Liver (tissue), 9 donors: ENCODE data around the gene CTTN. TPM values are rescaled to one million over a fixed set of nuclear protein-coding genes. Genes with fewer than 3 reads are reported as not detected.

Experiments used
- DNase-seq: peaks from one replicate; pipeline ENCODE4 v3.0.0-alpha.2; 2017; ENCODE audit warnings: low spot score
- H3K27ac ChIP-seq, 2 donors: one replicate each; pipeline ENCODE4 v1.7.0; 2013; ENCODE audit warnings: inconsistent platforms in 2 of 2, low read length in 2 of 2, control low read depth in 1 of 2, low read depth in 1 of 2, mild to moderate bottlenecking in 1 of 2
- H3K27me3 ChIP-seq, 4 donors: one replicate each; pipeline versions ENCODE4 v1.6.1 to v1.7.0; 2013; ENCODE audit warnings: low read length in 3 of 4, inconsistent platforms in 1 of 4, mild to moderate bottlenecking in 1 of 4, moderate library complexity in 1 of 4; ENCODE audit not compliant: control insufficient read depth in 4 of 4, insufficient read depth in 4 of 4
- H3K36me3 ChIP-seq, 4 donors: one replicate each; pipeline versions ENCODE4 v1.6.1 to v1.7.0; 2013; ENCODE audit warnings: low read length in 3 of 4, mild to moderate bottlenecking in 3 of 4, low read depth in 1 of 4, moderate library complexity in 1 of 4; ENCODE audit not compliant: control insufficient read depth in 4 of 4, insufficient read depth in 3 of 4
- H3K4me1 ChIP-seq, 4 donors: one replicate each; pipeline versions ENCODE4 v1.6.1 to v1.7.0; 2013; ENCODE audit warnings: low read length in 3 of 4, mild to moderate bottlenecking in 3 of 4, moderate library complexity in 1 of 4; ENCODE audit not compliant: control insufficient read depth in 4 of 4, insufficient read depth in 4 of 4
- H3K4me3 ChIP-seq, 3 donors: one replicate each; pipeline versions ENCODE4 v1.6.1 to v1.7.0; 2013; ENCODE audit warnings: low read length in 3 of 3, control low read depth in 1 of 3, low read depth in 1 of 3, mild to moderate bottlenecking in 1 of 3
- H3K9ac ChIP-seq, 2 donors: one replicate each; pipeline ENCODE4 v1.7.0; 2013; ENCODE audit warnings: low read length in 2 of 2, mild to moderate bottlenecking in 2 of 2, moderate library complexity in 2 of 2, control low read depth in 1 of 2, low read depth in 1 of 2
- H3K9me3 ChIP-seq, 4 donors: one replicate each; pipeline versions ENCODE4 v1.6.1 to v1.7.0; 2013; ENCODE audit warnings: low read length in 3 of 4; ENCODE audit not compliant: control insufficient read depth in 4 of 4
- ATF3 ChIP-seq: IDR thresholded peaks from 2 replicates; pipeline ENCODE4 v1.6.1; 2016; ENCODE audit warnings: antibody characterized with exemption
- CTCF ChIP-seq: fragments of 150-350 bp; IDR thresholded peaks from 2 replicates; pipeline ENCODE4 v1.5.1; 2017; ENCODE audit warnings: improper control_type of control experiment, low read depth, low read length; ENCODE audit not compliant: missing input control
- EGR1 ChIP-seq, 2 donors: IDR thresholded peaks; 2 replicates each; pipeline ENCODE4 v1.6.1; 2016 to 2018; ENCODE audit warnings: antibody characterized with exemption in 2 of 2, low read depth in 2 of 2
- FOXA1 ChIP-seq: IDR thresholded peaks from 2 replicates; pipeline ENCODE4 v1.6.1; 2016; ENCODE audit warnings: antibody characterized with exemption
- FOXA2 ChIP-seq: IDR thresholded peaks from 2 replicates; pipeline ENCODE4 v1.6.1; 2016; ENCODE audit warnings: antibody characterized with exemption
- GABPA ChIP-seq, 2 donors: IDR thresholded peaks in 1 of 2; conservative IDR thresholded peaks in 1 of 2; 2 replicates each; pipeline ENCODE4 v1.6.1; 2016; ENCODE audit warnings: antibody characterized with exemption in 2 of 2, mild to moderate bottlenecking in 1 of 2, moderate library complexity in 1 of 2
- HNF4A ChIP-seq, 2 donors: conservative IDR thresholded peaks; 2 replicates each; pipeline ENCODE4 v1.6.1; 2016; ENCODE audit warnings: antibody characterized with exemption in 2 of 2, mild to moderate bottlenecking in 2 of 2
- HNF4G ChIP-seq: IDR thresholded peaks from 2 replicates; pipeline ENCODE4 v1.6.1; 2016; ENCODE audit warnings: antibody characterized with exemption
- JUND ChIP-seq, 2 donors: IDR thresholded peaks; 2 replicates each; pipeline ENCODE4 v1.6.1; 2016; ENCODE audit warnings: antibody characterized with exemption in 2 of 2
- MAX ChIP-seq: IDR thresholded peaks from 2 replicates; pipeline ENCODE4 v1.6.1; 2016; ENCODE audit warnings: antibody characterized with exemption
- NR2F2 ChIP-seq: IDR thresholded peaks from 2 replicates; pipeline ENCODE4 v1.6.1; 2016; ENCODE audit warnings: antibody characterized with exemption
- RAD21 ChIP-seq, 2 donors: IDR thresholded peaks; 2 replicates each; pipeline ENCODE4 v1.6.1; 2016; ENCODE audit warnings: antibody characterized with exemption in 2 of 2, mild to moderate bottlenecking in 2 of 2
- REST ChIP-seq: IDR thresholded peaks from 2 replicates; pipeline ENCODE4 v1.6.1; 2016; ENCODE audit warnings: antibody characterized with exemption, mild to moderate bottlenecking
- RXRA ChIP-seq, 2 donors: IDR thresholded peaks; 2 replicates each; pipeline ENCODE4 v1.6.1; 2017 to 2018; ENCODE audit warnings: antibody characterized with exemption in 2 of 2, mild to moderate bottlenecking in 1 of 2
- SP1 ChIP-seq: IDR thresholded peaks from 2 replicates; pipeline ENCODE4 v1.6.1; 2018; ENCODE audit warnings: antibody characterized with exemption, mild to moderate bottlenecking
- TAF1 ChIP-seq: conservative IDR thresholded peaks from 2 replicates; pipeline ENCODE4 v1.6.1; 2016; ENCODE audit warnings: antibody characterized with exemption, mild to moderate bottlenecking
- YY1 ChIP-seq: IDR thresholded peaks from 2 replicates; pipeline ENCODE4 v1.6.1; 2016; ENCODE audit warnings: antibody characterized with exemption, mild to moderate bottlenecking
- ZBTB33 ChIP-seq: IDR thresholded peaks from 2 replicates; pipeline ENCODE4 v1.6.1; 2016; ENCODE audit warnings: antibody characterized with exemption
- WGBS: extraction: QIAGEN DNeasy Blood & Tissue Kit; methylation state at CpG from one replicate; pipeline ENCODE4 v1.1.7; 2013; 5-methylcytosine and 5-hydroxymethylcytosine counted together
- polyA plus RNA-seq, 2 donors: library from polyadenylated mRNA; stranded (reverse) in 1 of 2; unstranded in 1 of 2; fragments of 200-250 nt in 1 of 2; fragments of >200 nt in 1 of 2; fragmentation: Nextera tagmentation in 1 of 2; extraction: Ambion mirVana in 1 of 2; gene quantifications; one replicate each; pipeline versions ENCODE4 v1.2.1 to v1.2.3, GENCODE V29; 2013 to 2015
- total RNA-seq, 2 donors: library from RNA; depleted of rRNA; stranded (reverse); fragments of >200 nt; gene quantifications; one replicate each; pipeline ENCODE4 v1.2.3, GENCODE V29; 2014
- donor health status: healthy.
- donor health status: healthy.
- donor health status: healthy.
- donor health status: healthy.
- donor health status: healthy.

The CTTN gene
- total and polyA plus RNA-seq, 4 donors = 38.7 to 136 (median 45.4) TPM

DNA sequence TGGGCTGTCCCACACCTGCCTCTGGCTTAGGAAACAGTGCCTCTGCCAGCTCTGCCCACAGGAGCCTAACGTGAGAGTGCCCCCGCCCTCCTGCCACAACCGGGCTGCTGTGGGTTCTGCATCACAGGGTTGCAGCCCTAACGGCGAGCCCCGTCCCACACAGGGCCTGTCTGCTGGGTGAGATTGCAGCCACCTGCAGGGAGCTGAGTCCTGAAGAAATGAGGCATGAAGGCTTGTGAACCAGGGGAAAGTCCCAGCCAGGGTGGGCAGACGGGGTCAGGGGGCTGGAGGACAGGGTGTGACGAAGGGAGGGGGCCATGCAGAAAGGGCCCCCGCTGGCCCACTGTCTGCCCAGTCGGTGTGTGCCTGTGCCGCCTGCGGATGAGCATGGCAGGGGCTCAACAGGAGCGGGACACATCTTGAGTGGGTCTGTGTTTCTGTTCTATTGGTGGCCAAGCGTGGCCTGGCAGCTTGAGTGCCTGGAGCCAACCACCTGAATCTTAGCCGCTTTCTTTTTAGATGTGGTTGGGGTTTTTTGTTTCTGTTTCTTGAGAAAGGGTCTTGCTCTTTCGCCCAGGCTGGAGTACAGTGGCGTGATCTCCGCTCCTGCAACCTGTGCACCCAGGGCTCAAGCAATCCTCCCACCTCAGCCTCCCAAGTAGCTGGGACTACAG lies 38.9 kb downstream of the CTTN start:
- Histone ChIP-seq H3K4me1 (no peaks in the 10 kb centered on the region), H3K27me3 (no peaks in the 10 kb centered on the region), H3K27ac (no peak overlapping the region), H3K9ac (no peak overlapping the region), H3K4me3 (no peak overlapping the region), H3K9me3 (no peaks in the 10 kb centered on the region), H3K36me3 (peaks cover 3 to 44% (median 16%) of the 10 kb centered on the region in 4 donors)
- 91% methylated on average over 18 of the region's 18 CpGs for WGBS
- TF ChIP-seq RXRA (IDR thresholded peaks at IDR 0.05) = no peak
- no peak for DNase-seq

- no peaks in the 10 kb centered on the region for H3K27me3 ChIP-seq
- TF ChIP-seq ZBTB33 = no peak
- TF ChIP-seq FOXA2 = no peak
- TF ChIP-seq REST = no peak
- no peak for TF ChIP-seq FOXA1
- TF ChIP-seq CTCF = no peak
- TF ChIP-seq TAF1 = no peak
- TF ChIP-seq RXRA (IDR thresholded peaks at IDR 0.05) = no peak
- TF ChIP-seq SP1 = no peak
- no peak for TF ChIP-seq ATF3
- no peak for TF ChIP-seq YY1
- TF ChIP-seq HNF4G = no peak
- TF ChIP-seq JUND (IDR thresholded peaks at IDR 0.05) = no peak
- no peak for TF ChIP-seq EGR1 (IDR thresholded peaks at IDR 0.05; ENCODE audit: low read depth in 2 of 2)
- TF ChIP-seq HNF4A (conservative IDR thresholded peaks at IDR 0.05) = no peak
- TF ChIP-seq MAX = no peak
- no peak for TF ChIP-seq GABPA (IDR thresholded peaks at IDR 0.05 in 1 of 2, conservative IDR thresholded peaks at IDR 0.05 in 1 of 2)
- TF ChIP-seq RAD21 (IDR thresholded peaks at IDR 0.05) = no peak
- TF ChIP-seq NR2F2 = no peak
Observed at GRCh38 chr11:70440206-70440605, 41.9 kb downstream of the CTTN start.

More at GRCh38 chr11:70440206-70440605, 41.9 kb downstream of the CTTN start:
- no peak overlapping the region for H3K9ac ChIP-seq
- peaks cover 0 to 20% (median 9%) of the 10 kb centered on the region in 4 donors for H3K36me3 ChIP-seq
- H3K4me1 ChIP-seq = peaks cover 0 to 4% (median 0%) of the 10 kb centered on the region in 4 donors
- WGBS = 90% methylated on average over 6 of the region's 6 CpGs
- H3K27ac ChIP-seq = no peak overlapping the region
- no peak for DNase-seq
- H3K9me3 ChIP-seq = no peaks in the 10 kb centered on the region
- no peak overlapping the region for H3K4me3 ChIP-seq
